ENCODE measurements around the gene ANKRD29.

GRCh38 chr18:23623040-23623439 lies 39.7 kb downstream of the ANKRD29 start:
- TF ChIP-seq CTCF (conservative IDR thresholded peaks at IDR 0.05 in 1 of 2, IDR thresholded peaks at IDR 0.05 in 1 of 2; ENCODE audit: low read depth in 1 of 2, low read length in 2 of 2), result no peak
- no peak for TF ChIP-seq EZH2 (IDR thresholded peaks at IDR 0.05; ENCODE audit: low read length, missing control alignments)

All from fibroblast of lung (primary cell).